RWPE2 (cell line): ENCODE results near the gene MSI2.
"Not testable (repeated sequence)": the region's sequence is repeated elsewhere in the genome, so short reads cannot be mapped to it uniquely, and the experiment has no call there.

ENCODE experiments used
- ATAC-seq: fragments of 200-7000 bp; cut with Tn5 transposase; 3 replicates; pipeline ENCODE4 v1.9.1; 2021; ENCODE audit warnings: low read depth
- DNase-seq: peaks from one replicate; pipeline ENCODE4 v3.0.0-alpha.2; 2020; ENCODE audit warnings: low spot score
- H3K27ac ChIP-seq: fragments of 450-650 bp; 2 replicates; pipeline ENCODE4 v1.5.1; 2017; ENCODE audit warnings: mild to moderate bottlenecking; ENCODE audit not compliant: poor library complexity, severe bottlenecking
- H3K27me3 ChIP-seq: fragments of 250-450 bp; sonication (Bioruptor Pico); 2 replicates; pipeline ENCODE4 v1.5.1; 2021; ENCODE audit warnings: mild to moderate bottlenecking, moderate library complexity; ENCODE audit not compliant: insufficient read depth, poor library complexity, severe bottlenecking
- H3K36me3 ChIP-seq: fragments of 250-450 bp; sonication (Bioruptor Pico); 2 replicates; pipeline ENCODE4 v1.5.1; 2020; ENCODE audit warnings: low read depth, mild to moderate bottlenecking, moderate library complexity
- H3K4me1 ChIP-seq: fragments of 250-450 bp; sonication (Bioruptor Pico); 2 replicates; pipeline ENCODE4 v1.5.1; 2021; ENCODE audit warnings: mild to moderate bottlenecking, moderate library complexity; ENCODE audit not compliant: insufficient read depth, poor library complexity, severe bottlenecking
- H3K4me3 ChIP-seq: fragments of 250-450 bp; sonication (Bioruptor Pico); 2 replicates; pipeline ENCODE4 v1.5.1; 2021; ENCODE audit warnings: mild to moderate bottlenecking, moderate library complexity; ENCODE audit not compliant: severe bottlenecking
- H3K9me3 ChIP-seq: fragments of 250-450 bp; sonication (Bioruptor Pico); 2 replicates; pipeline ENCODE4 v1.5.1; 2021; ENCODE audit warnings: mild to moderate bottlenecking, moderate library complexity; ENCODE audit not compliant: severe bottlenecking
- TF ChIP-seq, protein P1 (sequence below): fragments of 450-650 bp; IDR thresholded peaks from one replicate; pipeline ENCODE4 v1.5.1; 2017; ENCODE audit warnings: mild to moderate bottlenecking, moderate library complexity; ENCODE audit not compliant: poor library complexity, severe bottlenecking

The MSI2 gene

GRCh38 chr17:57496382-57496781 lies 240.1 kb downstream of the MSI2 start:
- Histone ChIP-seq H3K27ac (no peak overlapping the region), H3K9me3 (no peaks in the 10 kb centered on the region), H3K4me3 (no peak overlapping the region), H3K27me3 (no peaks in the 10 kb centered on the region), H3K36me3 (no peaks in the 10 kb centered on the region), H3K4me1 (no peaks in the 10 kb centered on the region)
- DNase-seq (no peak), ATAC-seq (no peak)
- TF ChIP-seq, protein P1, sequence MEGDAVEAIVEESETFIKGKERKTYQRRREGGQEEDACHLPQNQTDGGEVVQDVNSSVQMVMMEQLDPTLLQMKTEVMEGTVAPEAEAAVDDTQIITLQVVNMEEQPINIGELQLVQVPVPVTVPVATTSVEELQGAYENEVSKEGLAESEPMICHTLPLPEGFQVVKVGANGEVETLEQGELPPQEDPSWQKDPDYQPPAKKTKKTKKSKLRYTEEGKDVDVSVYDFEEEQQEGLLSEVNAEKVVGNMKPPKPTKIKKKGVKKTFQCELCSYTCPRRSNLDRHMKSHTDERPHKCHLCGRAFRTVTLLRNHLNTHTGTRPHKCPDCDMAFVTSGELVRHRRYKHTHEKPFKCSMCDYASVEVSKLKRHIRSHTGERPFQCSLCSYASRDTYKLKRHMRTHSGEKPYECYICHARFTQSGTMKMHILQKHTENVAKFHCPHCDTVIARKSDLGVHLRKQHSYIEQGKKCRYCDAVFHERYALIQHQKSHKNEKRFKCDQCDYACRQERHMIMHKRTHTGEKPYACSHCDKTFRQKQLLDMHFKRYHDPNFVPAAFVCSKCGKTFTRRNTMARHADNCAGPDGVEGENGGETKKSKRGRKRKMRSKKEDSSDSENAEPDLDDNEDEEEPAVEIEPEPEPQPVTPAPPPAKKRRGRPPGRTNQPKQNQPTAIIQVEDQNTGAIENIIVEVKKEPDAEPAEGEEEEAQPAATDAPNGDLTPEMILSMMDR, result no peak

DNA sequence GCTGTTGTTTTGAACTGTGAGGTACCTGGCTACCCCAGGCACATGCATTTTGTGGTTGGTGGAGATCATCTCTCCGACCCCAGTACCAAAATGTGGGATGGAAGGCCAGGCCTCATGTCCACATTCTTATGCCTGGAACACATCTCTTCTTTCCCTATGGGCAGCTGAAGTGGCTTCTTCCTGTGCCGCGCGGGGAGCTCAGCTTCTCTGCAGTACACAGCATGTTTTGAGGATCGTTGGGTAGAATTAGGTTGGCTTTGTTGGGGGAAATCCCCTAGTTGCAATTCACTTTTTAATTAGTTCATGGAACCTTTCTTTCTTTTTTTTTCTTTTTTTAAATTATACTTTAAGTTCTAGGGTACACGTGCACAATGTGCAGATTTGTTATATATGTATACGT lies 242.1 kb downstream of the MSI2 start:
- TF ChIP-seq, protein P1, result no peak
- Histone ChIP-seq H3K9me3 (no peaks in the 10 kb centered on the region), H3K4me3 (no peak overlapping the region), H3K4me1 (no peaks in the 10 kb centered on the region), H3K27ac (no peak overlapping the region), H3K36me3 (no peaks in the 10 kb centered on the region), H3K27me3 (no peaks in the 10 kb centered on the region)
- DNase-seq (no peak), ATAC-seq (no peak)

DNA sequence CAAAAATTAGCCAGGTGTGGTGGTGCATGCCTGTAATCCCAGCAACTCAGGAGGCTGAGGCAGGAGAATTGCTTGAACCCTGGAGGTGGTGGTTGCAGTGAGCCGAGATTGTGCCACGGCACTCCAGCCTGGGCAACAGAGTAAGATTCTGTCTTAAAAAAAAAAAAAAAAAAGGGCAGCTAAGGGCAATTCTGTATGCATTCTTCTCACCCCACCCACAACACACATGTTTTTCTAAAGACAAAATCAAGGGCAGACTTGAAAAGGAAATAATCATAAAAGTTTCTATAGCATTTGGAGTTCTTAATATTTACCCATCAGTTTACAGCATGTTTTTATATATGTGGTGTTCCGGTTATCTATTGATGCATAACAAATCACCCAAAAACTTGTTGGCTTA lies 242.9 kb downstream of the MSI2 start:
- not testable (repeated sequence) for H3K4me1 ChIP-seq, ATAC-seq, H3K36me3 ChIP-seq, H3K4me3 ChIP-seq, H3K27me3 ChIP-seq, H3K27ac ChIP-seq, H3K9me3 ChIP-seq, DNase-seq

DNA sequence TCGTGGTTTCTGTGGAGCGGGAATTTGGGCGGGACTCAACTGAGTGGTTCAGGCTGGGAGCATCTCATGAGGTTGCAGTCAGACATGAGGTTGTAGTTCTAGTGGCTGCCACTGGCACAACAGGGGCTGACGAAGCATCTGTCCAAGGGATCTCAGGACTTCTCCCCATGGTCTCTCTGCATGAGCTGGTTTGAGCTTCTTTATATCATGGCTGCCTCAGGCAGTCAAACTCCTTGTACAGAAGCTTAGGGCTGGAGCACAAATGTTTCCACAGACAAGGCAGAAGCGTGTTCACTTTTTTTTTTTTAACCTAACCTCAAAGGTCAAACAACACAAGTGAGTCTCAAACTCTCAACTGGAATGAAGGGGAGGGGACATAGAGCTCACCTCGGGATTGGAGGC lies 243.3 kb downstream of the MSI2 start:
- TF ChIP-seq, protein P1, result no peak
- Histone ChIP-seq H3K27me3 (no peaks in the 10 kb centered on the region), H3K27ac (no peak overlapping the region), H3K4me1 (no peaks in the 10 kb centered on the region), H3K4me3 (no peak overlapping the region), H3K9me3 (no peaks in the 10 kb centered on the region), H3K36me3 (no peaks in the 10 kb centered on the region)
- ATAC-seq (no peak), DNase-seq (no peak)

- no peak for ATAC-seq
- TF ChIP-seq, protein P1, result no peak
- no peak for DNase-seq
- H3K36me3 ChIP-seq, result no peaks in the 10 kb centered on the region
- H3K4me3 ChIP-seq, result no peak overlapping the region
- H3K27me3 ChIP-seq, result no peaks in the 10 kb centered on the region
- H3K27ac ChIP-seq, result no peak overlapping the region
- no peaks in the 10 kb centered on the region for H3K4me1 ChIP-seq
- no peaks in the 10 kb centered on the region for H3K9me3 ChIP-seq
Measured at GRCh38 chr17:57501016-57501415, 244.7 kb downstream of the MSI2 start.
